Measurements from ENCODE around the gene BSN.

The BSN gene

GRCh38 chr3:49716691-49717210, 162.5 kb downstream of the BSN start:
- Histone ChIP-seq H2BK5ac (ENCODE audit: low read depth, low read length, poor library complexity, severe bottlenecking) (no peak overlapping the region), H2BK12ac (ENCODE audit: low read length in 2 of 2) (no peak overlapping the region), H3K79me1 (replicated peaks; ENCODE audit: low read length, poor library complexity, severe bottlenecking) (peaks cover 5% of the 10 kb centered on the region), H3K9ac (ENCODE audit: low read length) (peak overlapping the region; percentile 8), H4K91ac (ENCODE audit: low read length) (no peak overlapping the region), H3K9me3 (ENCODE audit: control insufficient read depth, low read length) (no peaks in the 10 kb centered on the region), H3K36me3 (ENCODE audit: control insufficient read depth in 1 of 2, insufficient read depth in 2 of 2, low read depth in 1 of 2, low read length in 2 of 2) (peaks cover 30 to 75% of the 10 kb centered on the region in 2 experiments), H3K18ac (ENCODE audit: low read depth in 1 of 2, low read length in 2 of 2) (no peak overlapping the region), H3K4ac (ENCODE audit: low read depth in 1 of 2, low read length in 2 of 2) (no peak overlapping the region), H2BK120ac (ENCODE audit: low read depth, low read length) (no peak overlapping the region), H3K23ac (ENCODE audit: low read length in 2 of 2) (no peak overlapping the region), H2AFZ (ENCODE audit: low read depth, low read length) (no peak overlapping the region), H2AK5ac (ENCODE audit: low read length, severe bottlenecking) (no peak overlapping the region), H3K4me1 (ENCODE audit: control insufficient read depth, insufficient read depth, low read depth, low read length) (peaks cover 16% of the 10 kb centered on the region), H3K4me3 (ENCODE audit: insufficient read depth in 1 of 2, low read depth in 1 of 2, low read length in 2 of 2) (no peak overlapping the region), H3K27ac (ENCODE audit: low read length, poor library complexity, severe bottlenecking) (no peak overlapping the region), H3K27me3 (ENCODE audit: control insufficient read depth in 1 of 2, insufficient read depth in 1 of 2, low read length in 2 of 2) (no peaks in the 10 kb centered on the region), H3K4me2 (ENCODE audit: low read length, poor library complexity, severe bottlenecking) (no peak overlapping the region), H4K8ac (ENCODE audit: low read length) (no peak overlapping the region), H2BK15ac (ENCODE audit: low read depth, poor library complexity, severe bottlenecking) (no peak overlapping the region), H3K14ac (ENCODE audit: low read length in 2 of 2) (no peak overlapping the region)
- 96% methylated on average over 15 of the region's 16 CpGs for WGBS
- no peak for DNase-seq

DNA sequence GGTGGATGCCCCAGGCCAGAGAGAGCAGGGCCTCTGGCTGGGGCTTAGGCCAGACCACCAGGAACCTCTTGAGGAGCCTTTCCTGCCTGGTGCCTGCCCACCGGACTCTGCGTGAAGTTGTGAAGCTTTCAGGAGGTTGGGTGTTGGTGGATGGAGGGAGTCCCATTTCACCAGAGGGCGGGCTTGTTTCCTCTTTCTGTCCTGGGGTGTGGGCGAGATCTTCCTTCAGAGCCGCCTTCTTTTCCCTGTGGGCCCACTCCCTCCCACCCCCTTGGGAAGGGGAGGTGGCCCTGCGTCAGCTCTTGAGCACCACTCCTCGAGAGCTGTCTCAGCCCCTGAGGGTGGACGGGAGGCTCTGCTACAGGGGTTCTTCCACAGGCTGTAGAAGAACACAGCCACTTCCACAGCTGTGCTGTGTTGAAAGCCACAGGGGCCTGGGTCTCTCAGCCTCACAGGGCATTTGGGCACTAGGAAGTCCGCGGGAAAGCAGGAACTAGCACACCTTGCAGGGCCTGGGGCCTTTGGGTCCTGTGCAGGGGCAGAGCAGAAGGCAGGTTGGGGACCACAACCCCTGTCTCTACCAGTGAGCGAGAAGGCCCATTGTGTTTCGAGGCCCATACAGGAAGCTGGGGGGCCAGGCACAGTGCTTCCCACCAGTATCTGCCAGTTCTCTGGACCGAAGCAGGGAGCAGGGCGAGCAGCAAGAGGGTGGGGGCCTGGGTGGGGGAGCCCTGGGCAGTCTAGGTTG, 163.1 kb downstream of the BSN start:
- Histone ChIP-seq H3K18ac (ENCODE audit: low read depth in 1 of 2, low read length in 2 of 2) (no peak overlapping the region), H2BK120ac (ENCODE audit: low read depth, low read length) (no peak overlapping the region), H3K27ac (ENCODE audit: low read length, poor library complexity, severe bottlenecking) (no peak overlapping the region), H3K4me1 (ENCODE audit: control insufficient read depth, insufficient read depth, low read depth, low read length) (peaks cover 22% of the 10 kb centered on the region), H4K91ac (ENCODE audit: low read length) (no peak overlapping the region), H3K9me3 (ENCODE audit: control insufficient read depth, low read length) (no peaks in the 10 kb centered on the region), H3K36me3 (ENCODE audit: control insufficient read depth in 1 of 2, insufficient read depth in 2 of 2, low read depth in 1 of 2, low read length in 2 of 2) (peaks cover 35 to 78% of the 10 kb centered on the region in 2 experiments), H2AK5ac (ENCODE audit: low read length, severe bottlenecking) (no peak overlapping the region), H3K23ac (ENCODE audit: low read length in 2 of 2) (no peak overlapping the region), H4K8ac (ENCODE audit: low read length) (no peak overlapping the region), H3K14ac (ENCODE audit: low read length in 2 of 2) (no peak overlapping the region), H2BK5ac (ENCODE audit: low read depth, low read length, poor library complexity, severe bottlenecking) (no peak overlapping the region), H3K9ac (ENCODE audit: low read length) (peak overlapping the region; percentile 8), H3K4me3 (ENCODE audit: insufficient read depth in 1 of 2, low read depth in 1 of 2, low read length in 2 of 2) (no peak overlapping the region), H3K79me1 (replicated peaks; ENCODE audit: low read length, poor library complexity, severe bottlenecking) (peaks cover 11% of the 10 kb centered on the region), H3K27me3 (ENCODE audit: control insufficient read depth in 1 of 2, insufficient read depth in 1 of 2, low read length in 2 of 2) (no peaks in the 10 kb centered on the region), H2BK15ac (ENCODE audit: low read depth, poor library complexity, severe bottlenecking) (no peak overlapping the region), H2AFZ (ENCODE audit: low read depth, low read length) (no peak overlapping the region), H2BK12ac (ENCODE audit: low read length in 2 of 2) (no peak overlapping the region), H3K4me2 (ENCODE audit: low read length, poor library complexity, severe bottlenecking) (no peak overlapping the region), H3K4ac (ENCODE audit: low read depth in 1 of 2, low read length in 2 of 2) (no peak overlapping the region)
- WGBS = 92% methylated on average over 14 of the region's 14 CpGs
- DNase-seq = no peak

DNA sequence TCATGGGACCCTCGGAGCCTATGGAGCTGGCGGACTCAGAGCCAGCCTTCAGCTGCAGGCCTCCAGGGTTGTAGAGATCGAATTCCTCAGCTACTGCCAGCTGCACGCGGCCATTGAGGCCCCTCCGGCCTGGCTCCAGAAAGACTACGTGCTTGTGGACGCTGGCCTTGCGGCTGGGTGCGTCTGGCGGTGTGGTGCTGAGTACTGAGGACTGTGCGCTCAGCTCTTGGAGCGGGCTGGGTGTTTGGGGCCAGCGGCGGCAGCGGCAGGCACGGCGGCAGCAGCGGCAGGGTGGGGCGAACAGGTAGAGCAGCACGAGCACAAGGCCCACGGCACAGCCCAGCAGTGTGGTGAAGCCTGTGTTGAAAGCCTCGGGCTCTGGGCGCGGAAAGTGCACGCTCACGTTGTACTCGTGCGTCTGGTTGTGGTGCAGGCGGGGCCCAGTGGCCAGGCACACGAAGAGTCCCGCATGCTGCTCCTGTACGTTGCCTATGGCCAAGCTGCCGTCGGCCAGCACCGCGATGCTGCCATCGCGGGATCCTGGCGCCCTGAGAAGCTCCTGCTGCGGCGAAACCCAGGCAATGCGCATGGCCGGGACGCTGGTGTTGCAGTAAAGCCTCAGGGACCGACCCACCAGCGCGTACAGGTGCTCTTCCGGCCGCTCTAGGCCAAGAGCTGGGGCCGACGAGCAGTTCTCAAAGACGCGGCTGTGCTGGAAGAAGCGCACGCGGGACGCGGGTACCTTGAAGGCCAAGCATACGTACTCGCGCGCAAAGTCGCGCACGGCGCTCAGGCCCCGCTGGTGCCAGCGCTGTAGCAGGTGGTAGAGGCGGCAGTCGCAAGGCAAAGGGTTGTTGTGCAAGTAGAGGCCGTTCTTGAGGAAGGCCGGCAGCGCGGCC, 163.9 kb downstream of the BSN start:
- Histone ChIP-seq H3K23ac (ENCODE audit: low read length in 2 of 2) (no peak overlapping the region), H3K4me3 (ENCODE audit: insufficient read depth in 1 of 2, low read depth in 1 of 2, low read length in 2 of 2) (no peak overlapping the region), H2AFZ (ENCODE audit: low read depth, low read length) (no peak overlapping the region), H3K9me3 (ENCODE audit: control insufficient read depth, low read length) (no peaks in the 10 kb centered on the region), H2AK5ac (ENCODE audit: low read length, severe bottlenecking) (no peak overlapping the region), H2BK5ac (ENCODE audit: low read depth, low read length, poor library complexity, severe bottlenecking) (no peak overlapping the region), H2BK120ac (ENCODE audit: low read depth, low read length) (no peak overlapping the region), H3K27me3 (ENCODE audit: control insufficient read depth in 1 of 2, insufficient read depth in 1 of 2, low read length in 2 of 2) (no peaks in the 10 kb centered on the region), H3K18ac (ENCODE audit: low read depth in 1 of 2, low read length in 2 of 2) (no peak overlapping the region), H2BK15ac (ENCODE audit: low read depth, poor library complexity, severe bottlenecking) (no peak overlapping the region), H3K4ac (ENCODE audit: low read depth in 1 of 2, low read length in 2 of 2) (no peak overlapping the region), H3K4me2 (ENCODE audit: low read length, poor library complexity, severe bottlenecking) (no peak overlapping the region), H3K27ac (ENCODE audit: low read length, poor library complexity, severe bottlenecking) (no peak overlapping the region), H3K36me3 (ENCODE audit: control insufficient read depth in 1 of 2, insufficient read depth in 2 of 2, low read depth in 1 of 2, low read length in 2 of 2) (peaks cover 33 to 78% of the 10 kb centered on the region in 2 experiments), H3K79me1 (replicated peaks; ENCODE audit: low read length, poor library complexity, severe bottlenecking) (peaks cover 16% of the 10 kb centered on the region), H3K14ac (ENCODE audit: low read length in 2 of 2) (no peak overlapping the region), H4K8ac (ENCODE audit: low read length) (peak overlapping the region; percentile 53), H4K91ac (ENCODE audit: low read length) (peak overlapping the region; percentile 18), H3K4me1 (ENCODE audit: control insufficient read depth, insufficient read depth, low read depth, low read length) (peaks cover 27% of the 10 kb centered on the region), H2BK12ac (ENCODE audit: low read length in 2 of 2) (no peak overlapping the region), H3K9ac (ENCODE audit: low read length) (no peak overlapping the region)
- DNase-seq = no peak
- WGBS = 74% methylated on average over 75 of the region's 75 CpGs

DNA sequence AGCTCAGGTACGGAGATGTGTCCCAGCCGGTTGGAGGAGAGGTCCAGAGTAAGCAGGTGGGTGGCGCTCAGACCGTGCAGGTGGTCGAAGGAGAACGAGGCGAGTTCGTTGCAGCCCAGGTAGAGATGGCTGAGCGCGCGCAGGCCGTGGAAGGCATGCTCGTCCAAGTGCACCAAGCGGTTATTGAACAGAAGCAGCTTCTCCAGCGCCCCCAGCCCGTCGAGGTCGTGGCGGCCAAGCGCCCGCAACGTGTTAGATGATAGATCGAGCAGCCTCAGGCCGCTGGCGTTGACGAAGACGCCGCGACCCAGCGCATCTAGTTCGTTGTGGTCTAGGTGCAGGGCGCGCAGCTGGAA, 164.6 kb downstream of the BSN start:
- Histone ChIP-seq H3K79me1 (replicated peaks; ENCODE audit: low read length, poor library complexity, severe bottlenecking) (peaks cover 18% of the 10 kb centered on the region), H3K14ac (ENCODE audit: low read length in 2 of 2) (peak overlapping the region in 1 of 2 experiments; percentile 50), H2BK15ac (ENCODE audit: low read depth, poor library complexity, severe bottlenecking) (no peak overlapping the region), H3K27ac (ENCODE audit: low read length, poor library complexity, severe bottlenecking) (no peak overlapping the region), H3K4me1 (ENCODE audit: control insufficient read depth, insufficient read depth, low read depth, low read length) (peaks cover 27% of the 10 kb centered on the region), H3K4me3 (ENCODE audit: insufficient read depth in 1 of 2, low read depth in 1 of 2, low read length in 2 of 2) (peak overlapping the region; percentile 54 to 81), H3K4me2 (ENCODE audit: low read length, poor library complexity, severe bottlenecking) (peak overlapping the region; percentile 87), H3K4ac (ENCODE audit: low read depth in 1 of 2, low read length in 2 of 2) (peak overlapping the region in 1 of 2 experiments; percentile 41), H2BK5ac (ENCODE audit: low read depth, low read length, poor library complexity, severe bottlenecking) (no peak overlapping the region), H3K18ac (ENCODE audit: low read depth in 1 of 2, low read length in 2 of 2) (no peak overlapping the region), H4K8ac (ENCODE audit: low read length) (peak overlapping the region; percentile 62), H3K23ac (ENCODE audit: low read length in 2 of 2) (peak overlapping the region in 1 of 2 experiments; percentile 6), H3K9me3 (ENCODE audit: control insufficient read depth, low read length) (no peaks in the 10 kb centered on the region), H3K36me3 (ENCODE audit: control insufficient read depth in 1 of 2, insufficient read depth in 2 of 2, low read depth in 1 of 2, low read length in 2 of 2) (peaks cover 33 to 75% of the 10 kb centered on the region in 2 experiments), H2AK5ac (ENCODE audit: low read length, severe bottlenecking) (no peak overlapping the region), H4K91ac (ENCODE audit: low read length) (no peak overlapping the region), H3K9ac (ENCODE audit: low read length) (peak overlapping the region; percentile 72), H3K27me3 (ENCODE audit: control insufficient read depth in 1 of 2, insufficient read depth in 1 of 2, low read length in 2 of 2) (no peaks in the 10 kb centered on the region), H2AFZ (ENCODE audit: low read depth, low read length) (no peak overlapping the region), H2BK12ac (ENCODE audit: low read length in 2 of 2) (no peak overlapping the region), H2BK120ac (ENCODE audit: low read depth, low read length) (no peak overlapping the region)
- WGBS = 24% methylated on average over 33 of the region's 33 CpGs
- DNase-seq = peak; percentile 31

All from mesenchymal stem cell (in vitro differentiated cells and primary cell).